ENCODE results near the gene EBF3. TPM values are rescaled to one million over a fixed set of nuclear protein-coding genes. Genes with fewer than 3 reads are reported as not detected.

The EBF3 gene
- total RNA-seq, 1 donor from 2014 or later: 0.53 TPM

GRCh38 chr10:129908406-129908805 lies 55.7 kb downstream of the EBF3 start:
- Histone ChIP-seq H3K27me3 (ENCODE audit: low read depth) (peaks cover 17% of the 10 kb centered on the region), H3K36me3 (no peaks in the 10 kb centered on the region), H3K27ac (no peak overlapping the region), H3K4me1 (no peaks in the 10 kb centered on the region), H3K9me3 (no peaks in the 10 kb centered on the region), H3K4me3 (no peak overlapping the region)
- ATAC-seq (no peak), DNase-seq (no peak)
- no peak for TF ChIP-seq CTCF (IDR thresholded peaks at IDR 0.05)
- intact Hi-C loops (cut with DNase I): no loop called here

GRCh38 chr10:129905553-129905952 lies 58.5 kb downstream of the EBF3 start:
- Histone ChIP-seq H3K27me3 (ENCODE audit: low read depth) (peaks cover 30% of the 10 kb centered on the region), H3K4me1 (no peaks in the 10 kb centered on the region), H3K9me3 (no peaks in the 10 kb centered on the region), H3K27ac (no peak overlapping the region), H3K36me3 (no peaks in the 10 kb centered on the region), H3K4me3 (no peak overlapping the region)
- no peak for ATAC-seq
- TF ChIP-seq CTCF (IDR thresholded peaks at IDR 0.05): no peak
- DNase-seq: no peak
- intact Hi-C loops (cut with DNase I): no loop called here

GRCh38 chr10:129904323-129904722 lies 59.8 kb downstream of the EBF3 start:
- ATAC-seq: no peak
- Histone ChIP-seq H3K27me3 (ENCODE audit: low read depth) (peaks cover 36% of the 10 kb centered on the region), H3K9me3 (no peaks in the 10 kb centered on the region), H3K36me3 (no peaks in the 10 kb centered on the region), H3K27ac (no peak overlapping the region), H3K4me1 (no peaks in the 10 kb centered on the region), H3K4me3 (no peak overlapping the region)
- DNase-seq: no peak
- TF ChIP-seq CTCF (IDR thresholded peaks at IDR 0.05): no peak
- intact Hi-C loops (cut with DNase I): no loop called here

- intact Hi-C loops (cut with DNase I): no loop called here
- no peak overlapping the region for H3K4me3 ChIP-seq
- no peak for TF ChIP-seq CTCF (IDR thresholded peaks at IDR 0.05)
- no peaks in the 10 kb centered on the region for H3K4me1 ChIP-seq
- H3K27me3 ChIP-seq (ENCODE audit: low read depth): peaks cover 61% of the 10 kb centered on the region
- H3K36me3 ChIP-seq: no peaks in the 10 kb centered on the region
- DNase-seq (no peak), ATAC-seq (no peak)
- H3K9me3 ChIP-seq: no peaks in the 10 kb centered on the region
- H3K27ac ChIP-seq: no peak overlapping the region
Measured at GRCh38 chr10:129901389-129902006, 62.6 kb downstream of the EBF3 start.

GRCh38 chr10:129900825-129901224 lies 63.2 kb downstream of the EBF3 start:
- Histone ChIP-seq H3K27me3 (ENCODE audit: low read depth) (peaks cover 65% of the 10 kb centered on the region), H3K36me3 (no peaks in the 10 kb centered on the region), H3K27ac (no peak overlapping the region), H3K9me3 (no peaks in the 10 kb centered on the region), H3K4me3 (no peak overlapping the region), H3K4me1 (no peaks in the 10 kb centered on the region)
- DNase-seq (no peak), ATAC-seq (peak in 1 of 2 donors; percentile 61)
- TF ChIP-seq CTCF (IDR thresholded peaks at IDR 0.05): no peak
- intact Hi-C loops (cut with DNase I): no loop called here

All from lower lobe of right lung (tissue), 2 donors.